Colonic mucosa (tissue), 4 donors: ENCODE results near the gene F2RL3. TPM values are rescaled to one million over a fixed set of nuclear protein-coding genes. Genes with fewer than 3 reads are reported as not detected.

Source experiments
- DNase-seq: peaks from one replicate; pipeline ENCODE4 v3.0.0-alpha.2; 2020
- H3K27ac ChIP-seq: fragments of 200-600 bp; one replicate; pipeline ENCODE4 v1.8.0; 2021
- H3K27me3 ChIP-seq: fragments of 200-600 bp; one replicate; pipeline ENCODE4 v1.8.0; 2021
- H3K36me3 ChIP-seq: fragments of 200-600 bp; one replicate; pipeline ENCODE4 v1.8.0; 2021
- H3K4me1 ChIP-seq: fragments of 200-600 bp; one replicate; pipeline ENCODE4 v1.8.0; 2021; ENCODE audit warnings: mild to moderate bottlenecking
- H3K4me3 ChIP-seq: fragments of 200-600 bp; one replicate; pipeline ENCODE4 v1.8.0; 2021
- H3K9ac ChIP-seq, 2 donors: one replicate each; pipeline ENCODE4 v1.7.0; 2013; ENCODE audit warnings: control low read depth in 2 of 2, low read depth in 2 of 2, low read length in 2 of 2
- H3K9me3 ChIP-seq: fragments of 200-600 bp; one replicate; pipeline ENCODE4 v1.8.0; 2021
- CTCF ChIP-seq: fragments of 200-600 bp; IDR thresholded peaks from one replicate; pipeline ENCODE4 v1.8.0; 2022; ENCODE audit warnings: antibody characterized with exemption, mild to moderate bottlenecking
- intact Hi-C: fragments of 100-400 bp; cut with DNase I; formaldehyde crosslinking; loops from one replicate; pipeline ENCODE4 v1.14.1; 2022
- total RNA-seq, 2 donors: library from RNA; stranded (reverse); fragmentation: NEBNext Ultra II Directional in 1 of 2; extraction: Animal tissue kit (Norgen Biotek cat#: 25700) in 1 of 2; gene quantifications; one replicate each; pipeline ENCODE4 v1.2.1, GENCODE V29; 2021
- donor health status: healthy.
- donor health status: DM: no; HTN: no; CAD: no.
- donor health status: DM: no; HTN: no; CAD: no.

F2RL3 gene
- total RNA-seq, 2 donors from 2014 or later, result 0.84 to 0.98 TPM

- H3K27ac ChIP-seq, result no peak overlapping the region
- H3K4me3 ChIP-seq, result no peak overlapping the region
- H3K4me1 ChIP-seq, result no peaks in the 10 kb centered on the region
- no peak overlapping the region for H3K9ac ChIP-seq
- H3K27me3 ChIP-seq, result peaks cover 7% of the 10 kb centered on the region
- H3K36me3 ChIP-seq, result no peaks in the 10 kb centered on the region
- no peak for DNase-seq
- TF ChIP-seq CTCF, result no peak
- intact Hi-C loops, result no loop called here
- no peaks in the 10 kb centered on the region for H3K9me3 ChIP-seq
Observed at GRCh38 chr19:16891696-16892382, 3.0 kb downstream of the F2RL3 start.

GRCh38 chr19:16892436-16892835 lies 3.6 kb downstream of the F2RL3 start:
- no peak overlapping the region for H3K27ac ChIP-seq

GRCh38 chr19:16892868-16893685 lies 4.3 kb downstream of the F2RL3 start:
- H3K4me3 ChIP-seq, result no peak overlapping the region
- no peak overlapping the region for H3K9ac ChIP-seq
- no peak for DNase-seq
- no peaks in the 10 kb centered on the region for H3K4me1 ChIP-seq
- H3K9me3 ChIP-seq, result no peaks in the 10 kb centered on the region
- H3K27ac ChIP-seq, result no peak overlapping the region
- no peak for TF ChIP-seq CTCF
- intact Hi-C loops, result no loop called here
- H3K36me3 ChIP-seq, result no peaks in the 10 kb centered on the region
- peaks cover 7% of the 10 kb centered on the region for H3K27me3 ChIP-seq

More at GRCh38 chr19:16892436-16892835, 3.6 kb downstream of the F2RL3 start:
- Histone ChIP-seq H3K4me1 (no peaks in the 10 kb centered on the region), H3K27me3 (peaks cover 7% of the 10 kb centered on the region), H3K9ac (no peak overlapping the region), H3K4me3 (no peak overlapping the region), H3K36me3 (no peaks in the 10 kb centered on the region), H3K9me3 (no peaks in the 10 kb centered on the region)
- no peak for TF ChIP-seq CTCF
- intact Hi-C loops, result no loop called here
- DNase-seq, result no peak

- no peak overlapping the region for H3K4me3 ChIP-seq
- H3K27ac ChIP-seq, result no peak overlapping the region
- no peak for TF ChIP-seq CTCF
- H3K27me3 ChIP-seq, result peaks cover 7% of the 10 kb centered on the region
- H3K36me3 ChIP-seq, result no peaks in the 10 kb centered on the region
- no peak for DNase-seq
- no peak overlapping the region for H3K9ac ChIP-seq
- H3K9me3 ChIP-seq, result no peaks in the 10 kb centered on the region
- no peaks in the 10 kb centered on the region for H3K4me1 ChIP-seq
- intact Hi-C loops, result no loop called here
Observed at GRCh38 chr19:16893686-16893989, 4.8 kb downstream of the F2RL3 start.

- no peak for DNase-seq
- Histone ChIP-seq H3K9me3 (no peaks in the 10 kb centered on the region), H3K27ac (no peak overlapping the region), H3K9ac (no peak overlapping the region), H3K4me1 (no peaks in the 10 kb centered on the region), H3K4me3 (no peak overlapping the region), H3K27me3 (peaks cover 7% of the 10 kb centered on the region), H3K36me3 (no peaks in the 10 kb centered on the region)
- intact Hi-C loops, result no loop called here
- TF ChIP-seq CTCF, result no peak
Observed at GRCh38 chr19:16894080-16894479, 5.3 kb downstream of the F2RL3 start.
